Lung (tissue), 12 donors: ENCODE data around the gene PPAT. TPM values are rescaled to one million over a fixed set of nuclear protein-coding genes. Genes with fewer than 3 reads are reported as not detected.

Experiments used
- ATAC-seq: fragments of 200-7000 bp; cut with Tn5 transposase; one replicate; pipeline ENCODE4 v1.9.1; 2020; ENCODE audit warnings: moderate number of reproducible peaks; ENCODE audit not compliant: insufficient read depth, low FRiP score
- DNase-seq, 3 donors: peaks; one replicate each; pipeline ENCODE4 v3.0.0-alpha.2; 2013 to 2017
- H3K27ac ChIP-seq, 2 donors: one replicate each; pipeline ENCODE4 v1.5.1; 2013; ENCODE audit warnings: mild to moderate bottlenecking in 2 of 2, moderate library complexity in 2 of 2, control low read depth in 1 of 2, inconsistent platforms in 1 of 2, low read depth in 1 of 2, low read length in 1 of 2
- H3K27me3 ChIP-seq, 3 donors: one replicate each; pipeline ENCODE4 v1.5.1; 2013; ENCODE audit warnings: low read length in 2 of 3; ENCODE audit not compliant: control insufficient read depth in 3 of 3, insufficient read depth in 3 of 3
- H3K36me3 ChIP-seq, 4 donors: one replicate each; pipeline ENCODE4 v1.5.1; 2013; ENCODE audit warnings: low read length in 4 of 4, mild to moderate bottlenecking in 1 of 4, moderate library complexity in 1 of 4; ENCODE audit not compliant: control insufficient read depth in 4 of 4, insufficient read depth in 4 of 4
- H3K4me1 ChIP-seq, 5 donors: one replicate each; pipeline ENCODE4 v1.5.1; 2013; ENCODE audit warnings: low read length in 5 of 5, mild to moderate bottlenecking in 2 of 5, moderate library complexity in 1 of 5; ENCODE audit not compliant: control insufficient read depth in 5 of 5, insufficient read depth in 5 of 5
- H3K4me3 ChIP-seq: one replicate; pipeline ENCODE4 v1.5.1; 2013; ENCODE audit warnings: mild to moderate bottlenecking, control low read depth, moderate library complexity
- H3K9ac ChIP-seq, 2 donors: one replicate each; pipeline ENCODE4 v1.5.1; 2013; ENCODE audit warnings: low read length in 2 of 2, control low read depth in 1 of 2; ENCODE audit not compliant: insufficient read depth in 1 of 2
- H3K9me3 ChIP-seq, 4 donors: one replicate each; pipeline ENCODE4 v1.5.1; 2013; ENCODE audit warnings: low read length in 3 of 4, mild to moderate bottlenecking in 1 of 4, moderate library complexity in 1 of 4; ENCODE audit not compliant: control insufficient read depth in 4 of 4, insufficient read depth in 3 of 4
- WGBS, 2 donors: extraction: QIAGEN DNeasy Blood & Tissue Kit; methylation state at CpG; one replicate each; pipeline ENCODE4 v1.1.7; 2013; 5-methylcytosine and 5-hydroxymethylcytosine counted together
- polyA plus RNA-seq, 2 donors: library from polyadenylated mRNA; stranded (reverse); fragments of 200-250 nt; gene quantifications; one replicate each; pipeline ENCODE4 v1.2.1, GENCODE V29; 2013
- total RNA-seq, 2 donors: library from RNA; depleted of rRNA in 1 of 2; stranded (reverse); fragments of >200 nt in 1 of 2; gene quantifications; one replicate each; pipeline ENCODE4 v1.2.1, GENCODE V29; 2014 to 2021
- TF ChIP-seq, protein P1 (sequence below): IDR thresholded peaks from 2 replicates; pipeline ENCODE4 v1.5.1; 2012; ENCODE audit warnings: mild to moderate bottlenecking; ENCODE audit errors: control extremely low read depth, extremely low read depth
- donor health status: control.
- donor health status: control.
- donor health status: Bipolar disorder and iron deficiency.
- donor health status: healthy.
- donor health status: DM: yes; HTN: yes; CAD: no.

The PPAT gene
- total and polyA plus RNA-seq, 4 donors = 2.0 to 10.7 (median 6.0) TPM

DNA sequence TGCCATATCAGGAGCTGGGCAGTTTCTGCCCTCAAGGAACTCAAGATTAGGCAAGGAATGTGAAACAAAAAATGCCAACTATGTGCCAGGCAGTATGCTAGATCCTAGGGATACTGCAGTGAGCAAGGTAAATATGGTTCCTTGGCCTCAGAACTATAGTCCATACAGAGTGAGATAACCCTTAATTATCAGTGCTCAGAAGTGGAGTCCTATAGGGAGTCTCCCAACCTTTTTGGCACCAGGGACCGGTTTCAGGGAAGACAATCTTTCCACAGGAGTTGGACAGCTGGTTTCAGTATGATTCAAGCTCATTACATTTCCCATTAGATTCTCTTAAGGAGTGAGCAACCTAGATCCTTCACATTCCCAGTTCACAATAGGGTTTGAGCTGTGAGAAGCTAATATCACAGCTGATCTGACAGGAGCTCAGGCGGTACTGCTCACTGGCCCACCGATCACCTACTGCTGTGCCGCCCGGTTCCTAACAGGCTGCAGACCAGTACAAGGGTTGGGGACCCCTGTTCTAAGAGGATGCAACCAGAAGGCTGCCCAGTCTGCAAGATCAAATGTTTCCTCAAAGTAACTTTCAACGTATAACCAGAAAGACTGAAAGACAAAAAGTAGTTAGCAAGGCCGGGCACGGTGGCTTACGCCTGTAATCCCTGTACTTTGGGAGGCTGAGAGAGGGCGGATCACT lies 30.3 kb upstream of the PPAT start:
- DNase-seq = peak in 1 of 3 donors; percentile 15
- H3K4me1 ChIP-seq = peaks cover 7 to 36% (median 18%) of the 10 kb centered on the region in 5 donors
- H3K36me3 ChIP-seq = peaks cover 2 to 10% (median 7%) of the 10 kb centered on the region in 4 donors
- peak overlapping the region in 1 of 2 donors; percentile 89 for H3K9ac ChIP-seq
- TF ChIP-seq, protein P1, sequence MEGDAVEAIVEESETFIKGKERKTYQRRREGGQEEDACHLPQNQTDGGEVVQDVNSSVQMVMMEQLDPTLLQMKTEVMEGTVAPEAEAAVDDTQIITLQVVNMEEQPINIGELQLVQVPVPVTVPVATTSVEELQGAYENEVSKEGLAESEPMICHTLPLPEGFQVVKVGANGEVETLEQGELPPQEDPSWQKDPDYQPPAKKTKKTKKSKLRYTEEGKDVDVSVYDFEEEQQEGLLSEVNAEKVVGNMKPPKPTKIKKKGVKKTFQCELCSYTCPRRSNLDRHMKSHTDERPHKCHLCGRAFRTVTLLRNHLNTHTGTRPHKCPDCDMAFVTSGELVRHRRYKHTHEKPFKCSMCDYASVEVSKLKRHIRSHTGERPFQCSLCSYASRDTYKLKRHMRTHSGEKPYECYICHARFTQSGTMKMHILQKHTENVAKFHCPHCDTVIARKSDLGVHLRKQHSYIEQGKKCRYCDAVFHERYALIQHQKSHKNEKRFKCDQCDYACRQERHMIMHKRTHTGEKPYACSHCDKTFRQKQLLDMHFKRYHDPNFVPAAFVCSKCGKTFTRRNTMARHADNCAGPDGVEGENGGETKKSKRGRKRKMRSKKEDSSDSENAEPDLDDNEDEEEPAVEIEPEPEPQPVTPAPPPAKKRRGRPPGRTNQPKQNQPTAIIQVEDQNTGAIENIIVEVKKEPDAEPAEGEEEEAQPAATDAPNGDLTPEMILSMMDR = no peak
- H3K4me3 ChIP-seq = peak overlapping the region; percentile 99
- no peak for ATAC-seq
- WGBS, 2 donors = 57 to 78% methylated on average over 10 of the region's 10 CpGs
- no peaks in the 10 kb centered on the region for H3K27me3 ChIP-seq
- H3K27ac ChIP-seq = peak overlapping the region in 1 of 2 donors; percentile 66
- H3K9me3 ChIP-seq = no peaks in the 10 kb centered on the region

DNA sequence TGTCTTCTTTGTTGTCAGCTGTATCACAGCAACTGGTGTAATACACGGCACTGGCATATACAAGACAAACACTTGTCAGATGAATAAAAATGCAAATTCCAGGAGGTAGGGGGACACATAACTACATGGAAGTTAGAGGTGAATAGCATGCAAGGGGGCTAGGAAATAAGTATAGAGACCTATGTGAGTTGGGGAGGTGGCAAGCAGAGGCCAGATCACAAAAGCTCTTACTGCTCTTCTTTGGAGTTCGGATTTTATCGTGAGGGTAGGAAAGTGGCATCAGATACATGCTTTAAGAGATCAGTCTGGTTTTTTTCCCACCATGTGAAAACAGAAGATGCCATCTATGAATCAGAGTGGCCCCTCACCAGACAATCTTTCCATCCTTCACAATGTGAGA lies 29.2 kb upstream of the PPAT start:
- H3K9me3 ChIP-seq = no peaks in the 10 kb centered on the region
- TF ChIP-seq, protein P1 = no peak
- H3K27me3 ChIP-seq = no peaks in the 10 kb centered on the region

DNA sequence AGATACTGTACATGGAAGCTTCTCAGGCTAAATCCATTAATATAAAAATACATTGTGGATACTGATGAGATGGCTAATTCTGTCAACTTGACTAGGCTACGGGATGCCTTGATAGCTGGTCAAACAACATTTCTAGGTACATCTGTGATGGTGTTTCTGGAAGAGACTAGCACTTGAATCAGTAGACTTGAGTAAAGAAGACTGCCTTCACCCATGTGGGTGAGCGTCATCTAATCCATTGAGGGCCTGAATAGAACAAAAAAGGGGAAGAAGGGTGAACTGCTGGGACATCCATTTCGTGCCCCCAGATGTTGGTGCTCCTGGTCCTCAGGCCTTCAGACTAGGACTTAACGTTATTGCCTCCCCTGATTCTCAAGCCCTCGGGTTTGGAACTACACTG lies 28.3 kb upstream of the PPAT start:
- H3K27ac ChIP-seq = no peak overlapping the region
- WGBS, 2 donors = 88 to 90% methylated on average over 5 of the region's 5 CpGs
- ATAC-seq = no peak
- H3K9me3 ChIP-seq = no peaks in the 10 kb centered on the region
- peaks cover 11 to 23% (median 14%) of the 10 kb centered on the region in 4 donors for H3K36me3 ChIP-seq
- TF ChIP-seq, protein P1 = no peak
- DNase-seq = no peak
- no peak overlapping the region for H3K4me3 ChIP-seq
- H3K9ac ChIP-seq = no peak overlapping the region
- no peaks in the 10 kb centered on the region for H3K27me3 ChIP-seq
- H3K4me1 ChIP-seq = peaks cover 7 to 22% (median 14%) of the 10 kb centered on the region in 5 donors

More for the DNA sequence above, 29.2 kb upstream of the PPAT start:
- DNase-seq = no peak
- H3K4me3 ChIP-seq = no peak overlapping the region
- H3K9ac ChIP-seq = no peak overlapping the region
- peaks cover 7 to 30% (median 18%) of the 10 kb centered on the region in 5 donors for H3K4me1 ChIP-seq
- peaks cover 10 to 21% (median 11%) of the 10 kb centered on the region in 4 donors for H3K36me3 ChIP-seq
- WGBS, 2 donors = 78 to 83% methylated on average over 3 of the region's 3 CpGs
- ATAC-seq = no peak
- no peak overlapping the region for H3K27ac ChIP-seq
